VCaP (cell line): ENCODE data around the gene RAP1GDS1.
A peak's percentile ranks its signal among the peaks of the same experiment; 100 is the strongest.
"Not testable (repeated sequence)": the region's sequence is repeated elsewhere in the genome, so short reads cannot be mapped to it uniquely, and the experiment has no call there.

Source experiments
- H3K27ac ChIP-seq: fragments of 450-650 bp; 2 replicates; pipeline ENCODE4 v1.5.1; 2017
- TF ChIP-seq, protein P1 (sequence below): fragments of 450-650 bp; conservative IDR thresholded peaks from 2 replicates; pipeline ENCODE4 v1.5.1; 2017; ENCODE audit warnings: mild to moderate bottlenecking, moderate library complexity

RAP1GDS1 gene

DNA sequence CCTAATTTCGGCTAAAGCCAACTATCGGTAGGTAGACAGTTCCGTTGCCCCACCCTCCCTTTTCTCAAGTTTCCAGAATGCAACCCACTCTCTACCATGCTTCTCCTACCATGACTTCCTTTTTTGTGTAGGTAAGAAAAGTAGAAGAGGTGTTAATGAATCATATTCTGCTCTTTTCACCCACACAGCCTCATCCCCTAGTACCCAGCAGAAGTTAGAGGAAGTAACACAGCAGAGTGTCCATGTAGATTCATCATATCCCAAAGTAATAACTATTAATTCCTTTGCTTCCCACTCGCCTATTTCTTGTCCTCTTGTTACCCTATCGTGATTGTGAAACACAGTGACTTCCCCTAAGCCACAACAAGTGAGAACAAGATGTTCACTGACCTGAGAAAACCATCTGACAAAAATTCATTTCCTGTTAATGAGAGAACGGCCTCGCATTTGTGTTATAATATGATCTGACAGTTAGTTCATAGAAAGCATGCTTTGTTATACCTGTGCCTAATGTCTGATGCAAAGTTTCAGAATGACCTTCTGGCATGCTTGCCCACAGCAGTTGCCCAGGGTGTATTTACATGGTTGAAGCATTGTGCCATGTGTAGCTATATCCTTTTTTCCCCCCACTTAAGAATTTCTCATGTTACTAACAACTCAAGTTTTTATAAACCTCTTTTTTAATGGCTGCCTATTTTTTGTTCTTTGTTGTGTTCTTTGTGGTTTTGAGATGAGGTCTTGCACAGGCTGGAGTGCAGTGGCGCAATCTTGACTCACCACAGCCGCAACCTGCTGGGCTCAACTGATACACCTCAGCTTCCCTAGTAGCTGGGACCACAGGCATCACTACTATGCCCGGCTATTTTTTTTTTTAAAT is 185.6 kb downstream of the RAP1GDS1 start:
- H3K27ac ChIP-seq, result no peak overlapping the region
- TF ChIP-seq, protein P1, sequence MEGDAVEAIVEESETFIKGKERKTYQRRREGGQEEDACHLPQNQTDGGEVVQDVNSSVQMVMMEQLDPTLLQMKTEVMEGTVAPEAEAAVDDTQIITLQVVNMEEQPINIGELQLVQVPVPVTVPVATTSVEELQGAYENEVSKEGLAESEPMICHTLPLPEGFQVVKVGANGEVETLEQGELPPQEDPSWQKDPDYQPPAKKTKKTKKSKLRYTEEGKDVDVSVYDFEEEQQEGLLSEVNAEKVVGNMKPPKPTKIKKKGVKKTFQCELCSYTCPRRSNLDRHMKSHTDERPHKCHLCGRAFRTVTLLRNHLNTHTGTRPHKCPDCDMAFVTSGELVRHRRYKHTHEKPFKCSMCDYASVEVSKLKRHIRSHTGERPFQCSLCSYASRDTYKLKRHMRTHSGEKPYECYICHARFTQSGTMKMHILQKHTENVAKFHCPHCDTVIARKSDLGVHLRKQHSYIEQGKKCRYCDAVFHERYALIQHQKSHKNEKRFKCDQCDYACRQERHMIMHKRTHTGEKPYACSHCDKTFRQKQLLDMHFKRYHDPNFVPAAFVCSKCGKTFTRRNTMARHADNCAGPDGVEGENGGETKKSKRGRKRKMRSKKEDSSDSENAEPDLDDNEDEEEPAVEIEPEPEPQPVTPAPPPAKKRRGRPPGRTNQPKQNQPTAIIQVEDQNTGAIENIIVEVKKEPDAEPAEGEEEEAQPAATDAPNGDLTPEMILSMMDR, result no peak

DNA sequence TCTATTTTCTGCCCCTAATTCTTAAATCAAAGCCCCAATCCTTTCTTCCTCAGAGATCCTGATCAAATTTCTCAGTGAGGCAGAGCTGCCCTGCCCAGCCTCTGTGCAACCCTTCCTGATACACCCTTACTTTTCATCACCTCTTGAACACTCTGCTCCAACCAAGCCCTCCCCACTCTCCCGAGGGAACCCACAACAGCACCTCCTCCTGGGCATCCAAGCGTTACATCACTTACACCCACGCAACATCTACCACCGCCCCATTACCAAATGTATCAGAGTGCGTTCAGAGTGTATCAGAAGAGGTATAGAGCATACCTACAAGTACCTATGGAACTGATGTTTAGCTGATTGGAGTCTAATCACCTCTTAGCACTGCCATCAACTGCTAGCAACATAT is 186.5 kb downstream of the RAP1GDS1 start:
- TF ChIP-seq, protein P1, result no peak
- no peak overlapping the region for H3K27ac ChIP-seq

DNA sequence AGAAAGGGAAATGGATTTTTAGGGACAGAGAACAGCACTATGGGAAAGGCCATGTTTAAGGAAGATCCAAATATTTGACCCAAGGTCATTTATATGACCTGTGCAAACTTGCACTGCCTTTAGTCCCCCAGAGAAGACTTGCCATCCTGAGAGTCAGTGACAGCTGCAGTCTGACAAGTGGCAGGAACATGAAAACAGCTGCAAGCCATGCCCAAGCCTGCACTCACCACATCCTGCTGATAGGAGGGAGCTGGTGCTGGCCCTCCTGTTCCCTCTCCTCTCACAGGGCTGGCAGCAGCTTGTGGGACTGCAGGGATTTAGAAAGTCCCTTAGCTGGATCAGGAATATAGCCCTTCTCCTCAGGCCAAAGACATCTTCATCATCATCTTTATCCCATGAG is 187.7 kb downstream of the RAP1GDS1 start:
- H3K27ac ChIP-seq, result no peak overlapping the region
- TF ChIP-seq, protein P1, result no peak

DNA sequence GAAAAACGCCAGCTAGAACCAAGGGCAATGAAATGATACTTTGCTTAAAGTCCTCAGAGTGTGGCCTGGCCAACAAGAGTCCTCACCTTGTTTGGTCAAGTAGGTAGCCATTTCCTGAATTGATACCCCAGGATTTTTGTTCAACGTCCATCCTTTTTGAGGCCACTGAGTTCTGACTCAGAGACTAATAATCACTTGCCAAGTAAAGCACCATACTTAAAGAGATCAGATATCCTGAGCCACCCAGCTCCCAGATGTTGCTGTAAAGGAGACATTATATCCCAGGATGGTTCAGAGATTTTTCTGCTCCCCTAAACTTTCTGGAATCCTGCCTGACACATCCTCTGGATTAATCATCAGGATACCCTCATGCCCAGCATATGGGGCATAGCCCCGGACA is 190.9 kb downstream of the RAP1GDS1 start:
- H3K27ac ChIP-seq, result no peak overlapping the region
- TF ChIP-seq, protein P1, result no peak

DNA sequence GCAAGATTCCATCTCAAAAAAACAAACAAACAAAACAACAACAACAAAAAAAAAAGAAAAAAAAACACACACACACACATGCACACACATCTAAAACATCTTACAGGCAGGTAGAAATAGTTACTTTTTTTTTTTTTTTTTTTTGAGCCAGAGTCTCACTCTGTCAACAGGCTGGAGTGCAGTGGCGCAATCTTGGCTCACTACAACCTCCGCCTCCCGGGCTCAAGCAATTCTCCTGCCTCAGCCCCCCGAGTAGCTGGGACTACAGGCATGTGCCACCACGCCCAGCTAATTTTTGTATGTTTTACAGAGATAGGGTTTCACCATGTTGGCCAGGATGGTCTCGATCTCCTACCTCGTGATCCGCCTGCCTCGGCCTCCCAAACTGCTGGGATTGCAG is 196.2 kb downstream of the RAP1GDS1 start:
- H3K27ac ChIP-seq, result not testable (repeated sequence)

DNA sequence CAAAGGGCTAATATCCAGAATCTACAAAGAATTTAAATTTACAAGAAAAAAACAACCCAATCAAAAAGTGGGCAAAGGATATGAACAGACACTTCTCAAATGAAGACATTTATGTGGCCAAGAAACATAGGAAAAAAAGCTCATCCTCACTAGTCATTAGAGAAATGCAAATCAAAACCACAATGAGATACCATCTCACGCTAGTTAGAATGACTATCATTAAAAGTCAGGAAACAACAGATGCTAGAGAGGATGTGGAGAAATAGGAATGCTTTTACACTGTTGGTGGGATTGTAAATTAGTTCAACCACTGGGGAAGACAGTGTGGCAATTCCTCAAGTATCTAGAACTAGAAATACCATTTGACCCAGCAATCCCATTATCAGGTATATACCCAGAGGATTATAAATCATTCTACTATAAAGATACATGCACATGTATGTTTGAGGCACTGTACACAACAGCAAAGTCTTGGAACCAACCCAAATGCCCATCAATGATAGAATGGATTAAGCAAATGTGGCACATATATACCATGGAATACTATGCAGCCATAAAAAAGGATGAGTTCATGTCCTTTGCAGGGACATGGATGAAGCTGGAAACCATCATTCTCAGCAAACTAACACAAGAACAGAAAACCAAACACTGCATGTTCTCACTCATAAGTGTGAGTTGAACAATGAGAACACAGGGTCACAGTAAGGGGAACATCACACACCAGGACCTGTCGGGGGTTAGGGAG is 200.1 kb downstream of the RAP1GDS1 start:
- not testable (repeated sequence) for H3K27ac ChIP-seq

DNA sequence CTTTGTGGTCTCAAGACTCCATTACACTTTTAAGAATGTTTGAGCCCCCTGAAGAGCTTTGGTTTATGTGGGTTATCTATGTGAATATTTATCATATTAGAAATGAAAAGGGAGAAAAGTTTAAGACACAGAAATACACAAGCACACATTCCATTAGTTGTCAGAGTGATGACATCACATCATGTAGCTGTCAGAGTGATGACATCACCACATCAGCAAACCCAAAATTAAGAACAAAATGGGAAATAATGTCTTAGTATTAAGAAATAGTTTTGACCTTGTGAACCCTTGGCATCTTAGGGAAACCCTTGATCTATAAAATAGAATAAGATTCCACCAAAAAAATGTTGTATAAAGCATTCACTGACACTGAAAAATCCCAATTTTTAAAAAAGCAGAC is 201.3 kb downstream of the RAP1GDS1 start:
- H3K27ac ChIP-seq, result no peak overlapping the region
- TF ChIP-seq, protein P1, result no peak

DNA sequence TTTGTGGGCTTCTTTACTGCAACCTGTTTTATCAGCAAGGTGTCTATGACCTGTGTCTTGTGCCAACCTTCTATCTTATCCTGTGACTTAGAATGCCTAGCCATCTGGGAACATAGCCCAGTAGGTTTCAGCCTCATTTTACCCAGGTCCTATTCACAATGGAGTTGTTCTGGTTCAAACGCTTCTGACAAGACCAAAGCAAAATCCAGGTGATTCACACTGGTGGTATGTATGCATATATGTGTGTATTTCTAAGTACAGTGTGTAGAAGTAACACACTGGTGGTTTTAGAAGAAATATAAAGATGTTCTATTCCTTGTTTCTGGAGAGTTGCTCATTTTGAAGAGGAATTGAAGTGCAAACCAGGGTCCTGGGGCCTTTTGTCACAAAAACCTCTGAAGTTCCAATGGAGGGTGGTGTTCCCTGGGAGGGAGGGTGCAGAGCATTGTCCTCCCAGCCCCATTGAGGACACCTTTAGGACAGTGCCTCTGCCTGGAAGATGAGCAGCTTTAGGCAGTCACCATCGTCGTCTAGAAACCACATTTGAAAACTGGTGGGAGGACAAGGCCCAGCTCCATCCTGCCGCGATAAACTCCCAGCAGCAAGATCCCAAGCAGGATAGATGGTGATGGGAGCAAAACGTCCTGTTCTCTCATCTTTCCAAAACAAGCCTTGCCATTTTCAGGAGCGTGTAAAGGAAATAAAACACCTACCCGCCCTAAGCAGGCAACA is 205.8 kb downstream of the RAP1GDS1 start:
- H3K27ac ChIP-seq, result peak overlapping the region; percentile 49; the same call in 1 of the 2 replicates
- TF ChIP-seq, protein P1, result no peak
